SKM-1 (cell line): ENCODE data around the gene CTNND2.

Source experiments
- DNase-seq: peaks from one replicate; lab custom pipeline; 2025; ENCODE audit not compliant: unreplicated experiment; lab: John Stamatoyannopoulos, UW

The CTNND2 gene

GRCh38 chr5:11056560-11056959, 847.7 kb downstream of the CTNND2 start:
- no peak for DNase-seq

GRCh38 chr5:11054014-11054413, 850.2 kb downstream of the CTNND2 start:
- DNase-seq, result no peak

- DNase-seq, result no peak
Measured at GRCh38 chr5:11052871-11053270, 851.4 kb downstream of the CTNND2 start.

GRCh38 chr5:11050596-11051304, 853.5 kb downstream of the CTNND2 start:
- DNase-seq, result no peak

- DNase-seq, result no peak
Measured at GRCh38 chr5:11048760-11049159, 855.5 kb downstream of the CTNND2 start.

- DNase-seq, result no peak
Measured at GRCh38 chr5:11047625-11048024, 856.6 kb downstream of the CTNND2 start.

GRCh38 chr5:11047030-11047429, 857.2 kb downstream of the CTNND2 start:
- no peak for DNase-seq

GRCh38 chr5:11046160-11046559, 858.1 kb downstream of the CTNND2 start:
- no peak for DNase-seq

- DNase-seq, result no peak
Measured at GRCh38 chr5:11045411-11045810, 858.8 kb downstream of the CTNND2 start.

GRCh38 chr5:11044581-11044980, 859.7 kb downstream of the CTNND2 start:
- DNase-seq, result no peak

GRCh38 chr5:11043881-11044280, 860.4 kb downstream of the CTNND2 start:
- no peak for DNase-seq

GRCh38 chr5:11040345-11040744, 863.9 kb downstream of the CTNND2 start:
- DNase-seq, result no peak

GRCh38 chr5:11038772-11039171, 865.5 kb downstream of the CTNND2 start:
- DNase-seq, result no peak

GRCh38 chr5:11037941-11038340, 866.3 kb downstream of the CTNND2 start:
- DNase-seq, result no peak

- no peak for DNase-seq
Measured at GRCh38 chr5:11037080-11037479, 867.2 kb downstream of the CTNND2 start.

GRCh38 chr5:11030671-11031070, 873.6 kb downstream of the CTNND2 start:
- DNase-seq, result no peak

- no peak for DNase-seq
Measured at GRCh38 chr5:11027660-11028059, 876.6 kb downstream of the CTNND2 start.

GRCh38 chr5:11026543-11026942, 877.7 kb downstream of the CTNND2 start:
- no peak for DNase-seq

GRCh38 chr5:11023945-11024344, 880.3 kb downstream of the CTNND2 start:
- no peak for DNase-seq

GRCh38 chr5:11013793-11014192, 890.5 kb downstream of the CTNND2 start:
- DNase-seq, result no peak

- no peak for DNase-seq
Measured at GRCh38 chr5:11012295-11012694, 892.0 kb downstream of the CTNND2 start.

GRCh38 chr5:11010429-11011210, 893.6 kb downstream of the CTNND2 start:
- no peak for DNase-seq

- no peak for DNase-seq
Measured at GRCh38 chr5:11009576-11009975, 894.7 kb downstream of the CTNND2 start.
